ENCODE results near the gene SMC6.

GRCh38 chr2:17747684-17748452 lies 5.7 kb downstream of the SMC6 start:
- TF ChIP-seq CTCF (IDR thresholded peaks at IDR 0.05): no peak
- no peak for TF ChIP-seq POLR2AphosphoS5 (IDR thresholded peaks at IDR 0.05)
- TF ChIP-seq POLR2A (IDR thresholded peaks at IDR 0.05): no peak
